ENCODE data around the gene RASA4B. TPM values are rescaled to one million over a fixed set of nuclear protein-coding genes. Genes with fewer than 3 reads are reported as not detected.

The RASA4B gene
- total and polyA plus RNA-seq, 2 experiments from 2014 or later = 0.99 to 1.5 TPM

DNA sequence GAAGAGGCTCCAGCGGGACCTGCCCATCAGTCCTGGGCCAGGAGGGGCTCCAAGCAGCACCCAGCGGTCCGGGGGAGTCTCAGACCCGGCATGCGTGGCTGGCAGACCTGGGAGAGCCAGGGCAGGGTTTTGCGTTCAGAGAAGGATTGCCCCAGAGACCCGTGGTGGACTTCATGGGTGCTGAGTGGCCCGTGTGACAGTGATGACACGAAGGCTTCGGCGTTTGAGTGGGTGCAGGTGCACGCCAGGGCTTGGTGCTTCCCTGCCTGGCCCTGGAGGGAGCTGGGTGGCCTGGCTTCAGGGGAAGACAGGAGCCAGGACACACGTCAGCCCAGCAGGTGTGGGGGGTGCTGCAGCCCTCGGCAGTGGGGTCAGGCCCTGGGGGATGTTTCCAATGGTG, 70.3 kb downstream of the RASA4B start:
- no peak overlapping the region for H3K27ac Mint-ChIP-seq
- peaks cover 2% of the 10 kb centered on the region for H3K27me3 Mint-ChIP-seq (ENCODE audit: insufficient read depth, low read depth, poor library complexity)
- Histone ChIP-seq H3K36me3 (ENCODE audit: insufficient read depth) (no peaks in the 10 kb centered on the region), H2AFZ (no peak overlapping the region), H3K4me3 (no peak overlapping the region), H3K4me2 (no peak overlapping the region), H3K27ac (ENCODE audit: low read depth) (no peak overlapping the region), H3K4me1 (ENCODE audit: insufficient read depth) (peaks cover 2% of the 10 kb centered on the region; the same call in 1 of the 2 replicates), H4K20me1 (replicated peaks; ENCODE audit: insufficient read depth) (no peaks in the 10 kb centered on the region; the same call in 1 of the 2 replicates), H3K27me3 (ENCODE audit: insufficient read depth) (no peaks in the 10 kb centered on the region), H3K79me2 (replicated peaks; ENCODE audit: insufficient read depth) (no peaks in the 10 kb centered on the region), H3K9me2 (ENCODE audit: insufficient read depth) (no peaks in the 10 kb centered on the region), H3F3A (replicated peaks; ENCODE audit: low read depth) (0 out of 2 replicates have a peak, but pooled peaks cover 4% of the 10 kb centered on the region)
- DNase-seq (ENCODE audit: low spot score) = no peak
- H3K4me1 Mint-ChIP-seq = peaks cover 4% of the 10 kb centered on the region; the same call in 1 of the 3 replicates
- H3K4me3 Mint-ChIP-seq = no peak overlapping the region
- H3K9me3 Mint-ChIP-seq = no peaks in the 10 kb centered on the region
- TF ChIP-seq NANOG (IDR thresholded peaks at IDR 0.05; ENCODE audit: borderline replicate concordance) = no peak
- no peak for TF ChIP-seq ZNF114 (CRISPR knock-in tag; IDR thresholded peaks at IDR 0.05)
- TF ChIP-seq ZNF331 (CRISPR knock-in tag; IDR thresholded peaks at IDR 0.05; ENCODE audit: low read depth) = no peak
- TF ChIP-seq STAT1 (IDR thresholded peaks at IDR 0.05; ENCODE audit: unreplicated experiment) = no peak
- TF ChIP-seq, protein P1, sequence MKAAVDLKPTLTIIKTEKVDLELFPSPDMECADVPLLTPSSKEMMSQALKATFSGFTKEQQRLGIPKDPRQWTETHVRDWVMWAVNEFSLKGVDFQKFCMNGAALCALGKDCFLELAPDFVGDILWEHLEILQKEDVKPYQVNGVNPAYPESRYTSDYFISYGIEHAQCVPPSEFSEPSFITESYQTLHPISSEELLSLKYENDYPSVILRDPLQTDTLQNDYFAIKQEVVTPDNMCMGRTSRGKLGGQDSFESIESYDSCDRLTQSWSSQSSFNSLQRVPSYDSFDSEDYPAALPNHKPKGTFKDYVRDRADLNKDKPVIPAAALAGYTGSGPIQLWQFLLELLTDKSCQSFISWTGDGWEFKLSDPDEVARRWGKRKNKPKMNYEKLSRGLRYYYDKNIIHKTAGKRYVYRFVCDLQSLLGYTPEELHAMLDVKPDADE (IDR thresholded peaks at IDR 0.05) = no peak
- TF ChIP-seq CREB1 (CRISPR knock-in tag; IDR thresholded peaks at IDR 0.05; ENCODE audit: low read depth) = no peak
- no peak for TF ChIP-seq EZH2phosphoT487 (IDR thresholded peaks at IDR 0.05; ENCODE audit: unreplicated experiment)
- no peak for TF ChIP-seq POLR2AphosphoS5 (IDR thresholded peaks at IDR 0.05; ENCODE audit: low read depth)
- TF ChIP-seq JUNB (IDR thresholded peaks at IDR 0.05; ENCODE audit: unreplicated experiment) = no peak
- TF ChIP-seq, protein P2, sequence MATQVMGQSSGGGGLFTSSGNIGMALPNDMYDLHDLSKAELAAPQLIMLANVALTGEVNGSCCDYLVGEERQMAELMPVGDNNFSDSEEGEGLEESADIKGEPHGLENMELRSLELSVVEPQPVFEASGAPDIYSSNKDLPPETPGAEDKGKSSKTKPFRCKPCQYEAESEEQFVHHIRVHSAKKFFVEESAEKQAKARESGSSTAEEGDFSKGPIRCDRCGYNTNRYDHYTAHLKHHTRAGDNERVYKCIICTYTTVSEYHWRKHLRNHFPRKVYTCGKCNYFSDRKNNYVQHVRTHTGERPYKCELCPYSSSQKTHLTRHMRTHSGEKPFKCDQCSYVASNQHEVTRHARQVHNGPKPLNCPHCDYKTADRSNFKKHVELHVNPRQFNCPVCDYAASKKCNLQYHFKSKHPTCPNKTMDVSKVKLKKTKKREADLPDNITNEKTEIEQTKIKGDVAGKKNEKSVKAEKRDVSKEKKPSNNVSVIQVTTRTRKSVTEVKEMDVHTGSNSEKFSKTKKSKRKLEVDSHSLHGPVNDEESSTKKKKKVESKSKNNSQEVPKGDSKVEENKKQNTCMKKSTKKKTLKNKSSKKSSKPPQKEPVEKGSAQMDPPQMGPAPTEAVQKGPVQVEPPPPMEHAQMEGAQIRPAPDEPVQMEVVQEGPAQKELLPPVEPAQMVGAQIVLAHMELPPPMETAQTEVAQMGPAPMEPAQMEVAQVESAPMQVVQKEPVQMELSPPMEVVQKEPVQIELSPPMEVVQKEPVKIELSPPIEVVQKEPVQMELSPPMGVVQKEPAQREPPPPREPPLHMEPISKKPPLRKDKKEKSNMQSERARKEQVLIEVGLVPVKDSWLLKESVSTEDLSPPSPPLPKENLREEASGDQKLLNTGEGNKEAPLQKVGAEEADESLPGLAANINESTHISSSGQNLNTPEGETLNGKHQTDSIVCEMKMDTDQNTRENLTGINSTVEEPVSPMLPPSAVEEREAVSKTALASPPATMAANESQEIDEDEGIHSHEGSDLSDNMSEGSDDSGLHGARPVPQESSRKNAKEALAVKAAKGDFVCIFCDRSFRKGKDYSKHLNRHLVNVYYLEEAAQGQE (IDR thresholded peaks at IDR 0.05; ENCODE audit: unreplicated experiment) = no peak
- TF ChIP-seq, protein P3, sequence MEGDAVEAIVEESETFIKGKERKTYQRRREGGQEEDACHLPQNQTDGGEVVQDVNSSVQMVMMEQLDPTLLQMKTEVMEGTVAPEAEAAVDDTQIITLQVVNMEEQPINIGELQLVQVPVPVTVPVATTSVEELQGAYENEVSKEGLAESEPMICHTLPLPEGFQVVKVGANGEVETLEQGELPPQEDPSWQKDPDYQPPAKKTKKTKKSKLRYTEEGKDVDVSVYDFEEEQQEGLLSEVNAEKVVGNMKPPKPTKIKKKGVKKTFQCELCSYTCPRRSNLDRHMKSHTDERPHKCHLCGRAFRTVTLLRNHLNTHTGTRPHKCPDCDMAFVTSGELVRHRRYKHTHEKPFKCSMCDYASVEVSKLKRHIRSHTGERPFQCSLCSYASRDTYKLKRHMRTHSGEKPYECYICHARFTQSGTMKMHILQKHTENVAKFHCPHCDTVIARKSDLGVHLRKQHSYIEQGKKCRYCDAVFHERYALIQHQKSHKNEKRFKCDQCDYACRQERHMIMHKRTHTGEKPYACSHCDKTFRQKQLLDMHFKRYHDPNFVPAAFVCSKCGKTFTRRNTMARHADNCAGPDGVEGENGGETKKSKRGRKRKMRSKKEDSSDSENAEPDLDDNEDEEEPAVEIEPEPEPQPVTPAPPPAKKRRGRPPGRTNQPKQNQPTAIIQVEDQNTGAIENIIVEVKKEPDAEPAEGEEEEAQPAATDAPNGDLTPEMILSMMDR (conservative IDR thresholded peaks at IDR 0.05; ENCODE audit: low read depth in 2 of 2) = no peak
- no peak for TF ChIP-seq EZH2 (IDR thresholded peaks at IDR 0.05; ENCODE audit: low read depth, unreplicated experiment)
- ATAC-seq = no peak
- peaks cover 8% of the 10 kb centered on the region; the same call in 2 of the 3 replicates for H3K36me3 Mint-ChIP-seq (ENCODE audit: low read depth)
